BLaER1 (cell line): Measurements from ENCODE around the gene TEX13C.

ENCODE experiments used
- H3K27ac ChIP-seq: shearing (Covaris generic); formaldehyde crosslinking; 2 replicates; pipeline ENCODE4 v1.8.1; 2022
- H3K27me3 ChIP-seq: shearing (Covaris generic); formaldehyde crosslinking; 2 replicates; pipeline ENCODE4 v1.8.1; 2022
- H3K36me3 ChIP-seq: shearing (Covaris generic); formaldehyde crosslinking; 2 replicates; pipeline ENCODE4 v1.8.1; 2022
- H3K4me1 ChIP-seq: shearing (Covaris generic); formaldehyde crosslinking; 2 replicates; pipeline ENCODE4 v1.8.1; 2022
- H3K4me2 ChIP-seq: shearing (Covaris generic); formaldehyde crosslinking; 2 replicates; pipeline ENCODE4 v1.8.1; 2022
- H3K4me3 ChIP-seq: shearing (Covaris generic); formaldehyde crosslinking; 2 replicates; pipeline ENCODE4 v1.8.1; 2022
- H3K9ac ChIP-seq: shearing (Covaris generic); formaldehyde crosslinking; 2 replicates; pipeline ENCODE4 v1.8.1; 2022
- H3K9me3 ChIP-seq: shearing (Covaris generic); formaldehyde crosslinking; 2 replicates; pipeline ENCODE4 v1.8.1; 2022
- H4K20me1 ChIP-seq: shearing (Covaris generic); formaldehyde crosslinking; 2 replicates; pipeline ENCODE4 v1.8.1; 2022
- Cebpa-rat ChIP-seq: shearing (Covaris generic); IDR thresholded peaks from 2 replicates; pipeline ENCODE4 v1.8.1; 2022

TEX13C gene

DNA sequence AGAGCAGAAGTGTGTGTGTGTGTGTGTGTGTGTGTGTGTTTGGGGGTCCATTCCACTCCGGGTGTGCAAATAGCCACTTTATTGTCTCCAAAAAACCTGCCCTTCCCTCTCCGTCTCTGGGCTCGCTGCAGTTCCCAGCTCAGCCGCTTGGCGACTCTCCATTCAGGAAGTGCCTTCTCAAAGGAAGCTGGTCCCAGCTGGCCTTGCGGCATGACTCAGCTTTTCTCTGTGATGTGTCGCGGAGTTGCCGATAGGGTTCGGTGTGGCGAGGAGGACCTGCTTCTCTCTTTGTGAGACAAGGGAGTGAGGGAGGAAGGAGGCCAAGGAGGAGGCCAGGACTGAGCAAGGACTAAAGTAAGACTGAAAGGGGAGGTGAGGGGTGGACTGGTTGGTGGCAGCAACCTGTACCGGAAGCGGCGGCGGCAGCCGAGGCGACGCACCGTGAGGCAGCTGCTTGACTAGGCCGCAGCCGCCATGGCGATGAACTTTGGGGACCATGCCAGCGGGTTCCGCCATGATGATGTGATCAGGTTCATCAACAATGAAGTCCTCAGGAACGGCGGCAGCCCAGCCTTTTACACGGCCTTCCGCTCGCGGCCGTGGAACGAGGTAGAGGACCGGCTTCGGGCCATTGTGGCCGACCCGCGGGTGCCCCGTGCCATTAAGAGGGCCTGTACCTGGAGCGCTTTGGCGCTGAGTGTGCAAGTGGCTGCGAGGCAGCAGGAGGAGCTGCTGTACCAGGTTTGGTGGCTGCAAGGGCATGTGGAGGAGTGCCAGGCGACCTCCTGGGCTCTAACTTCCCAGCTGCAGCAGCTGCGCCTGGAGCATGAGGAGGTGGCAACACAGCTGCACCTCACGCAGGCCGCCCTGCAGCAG is at the start of gene TEX13C:
TEX13C (plus strand) TSS at position 226 of the 876 bp plus-strand sequence; CDS start at position 475, 249 bp downstream.
- no peak for TF ChIP-seq Cebpa-rat
- H3K27me3 ChIP-seq = peaks cover 35% of the 10 kb centered on the region
- no peaks in the 10 kb centered on the region for H3K36me3 ChIP-seq
- no peak within 1 kb of the TSS for H3K4me2 ChIP-seq
- no peaks in the 10 kb centered on the region for H3K4me1 ChIP-seq
- no peak within 1 kb of the TSS for H3K9ac ChIP-seq
- H3K27ac ChIP-seq = no peak within 1 kb of the TSS
- H3K4me3 ChIP-seq = no peak within 1 kb of the TSS
- no peaks in the 10 kb centered on the region for H4K20me1 ChIP-seq
- H3K9me3 ChIP-seq = peaks cover 16% of the 10 kb centered on the region

DNA sequence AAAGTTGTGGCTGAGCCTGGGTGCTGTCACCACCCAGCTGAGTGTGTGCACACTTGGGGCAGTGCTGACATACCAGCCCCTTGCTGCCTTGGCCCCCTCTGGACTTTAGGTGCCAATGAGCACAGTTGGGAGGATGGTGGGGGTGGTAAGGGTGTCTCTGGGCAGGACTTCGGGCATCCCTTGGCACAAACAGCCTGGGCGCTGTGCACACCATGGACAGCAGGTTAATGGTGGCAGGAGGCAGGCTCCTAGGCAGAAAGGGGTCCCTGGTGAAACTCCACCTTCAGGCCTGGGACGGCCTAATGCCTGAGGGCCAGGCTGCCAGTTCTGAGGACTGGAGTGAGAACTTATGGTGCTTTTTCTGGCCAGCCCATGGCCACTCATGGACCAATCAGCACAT is 32.4 kb upstream of the TEX13C start:
- no peak for TF ChIP-seq Cebpa-rat
- no peaks in the 10 kb centered on the region for H3K36me3 ChIP-seq
- H3K9ac ChIP-seq = no peak overlapping the region
- H3K4me1 ChIP-seq = no peaks in the 10 kb centered on the region
- H3K4me2 ChIP-seq = no peak overlapping the region
- H3K27ac ChIP-seq = no peak overlapping the region
- H3K4me3 ChIP-seq = no peak overlapping the region
- H3K27me3 ChIP-seq = peaks cover 67% of the 10 kb centered on the region
- no peaks in the 10 kb centered on the region for H3K9me3 ChIP-seq
- H4K20me1 ChIP-seq = no peaks in the 10 kb centered on the region

DNA sequence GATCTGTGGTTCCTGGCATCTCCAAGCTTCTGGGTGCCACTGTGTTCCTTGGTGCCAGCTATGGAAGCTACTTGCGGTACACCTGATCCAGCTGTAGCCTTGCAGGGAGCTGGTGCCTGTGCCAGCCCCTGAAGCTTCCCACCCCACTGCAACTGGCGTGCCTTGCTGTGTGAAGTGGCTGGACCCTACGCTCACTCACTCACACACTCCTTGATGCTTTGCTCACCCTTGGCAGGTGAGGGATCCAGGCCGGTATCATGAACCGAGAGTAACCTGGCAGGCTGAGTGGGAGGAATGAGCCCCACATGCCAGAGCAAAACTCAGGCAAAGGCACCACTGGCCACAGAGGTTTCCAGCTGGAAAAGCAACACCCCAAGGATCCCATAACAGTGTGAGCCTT is 31.3 kb upstream of the TEX13C start:
- no peak overlapping the region for H3K4me3 ChIP-seq
- peaks cover 70% of the 10 kb centered on the region for H3K27me3 ChIP-seq
- H3K9me3 ChIP-seq = no peaks in the 10 kb centered on the region
- H3K36me3 ChIP-seq = no peaks in the 10 kb centered on the region
- H3K4me2 ChIP-seq = no peak overlapping the region
- no peaks in the 10 kb centered on the region for H4K20me1 ChIP-seq
- no peak overlapping the region for H3K9ac ChIP-seq
- H3K4me1 ChIP-seq = no peaks in the 10 kb centered on the region
- no peak overlapping the region for H3K27ac ChIP-seq
- no peak for TF ChIP-seq Cebpa-rat

DNA sequence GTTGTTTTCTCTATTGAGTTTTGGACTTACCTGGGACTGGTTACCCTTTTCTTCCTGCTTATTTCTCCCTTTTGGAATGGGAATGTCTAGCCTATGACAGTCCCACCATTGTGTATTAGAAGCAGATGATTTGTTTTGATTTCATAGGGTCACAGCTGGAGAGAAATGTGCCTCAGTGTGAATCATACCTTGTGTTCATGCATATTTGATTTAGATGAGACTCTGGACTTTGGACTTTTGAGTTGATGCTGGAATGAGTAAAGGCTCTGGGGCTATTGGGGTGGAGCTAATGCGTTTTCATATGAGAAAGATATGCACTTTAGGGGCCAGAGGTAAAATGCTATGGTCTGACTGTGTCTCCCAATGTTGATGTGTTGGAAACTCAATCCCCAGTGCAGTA is 30.5 kb upstream of the TEX13C start:
- Histone ChIP-seq H3K9me3 (no peaks in the 10 kb centered on the region), H3K9ac (no peak overlapping the region), H3K27me3 (peaks cover 69% of the 10 kb centered on the region), H3K4me3 (no peak overlapping the region), H3K36me3 (no peaks in the 10 kb centered on the region), H3K4me2 (no peak overlapping the region), H3K27ac (no peak overlapping the region), H4K20me1 (no peaks in the 10 kb centered on the region), H3K4me1 (no peaks in the 10 kb centered on the region)
- TF ChIP-seq Cebpa-rat = no peak

DNA sequence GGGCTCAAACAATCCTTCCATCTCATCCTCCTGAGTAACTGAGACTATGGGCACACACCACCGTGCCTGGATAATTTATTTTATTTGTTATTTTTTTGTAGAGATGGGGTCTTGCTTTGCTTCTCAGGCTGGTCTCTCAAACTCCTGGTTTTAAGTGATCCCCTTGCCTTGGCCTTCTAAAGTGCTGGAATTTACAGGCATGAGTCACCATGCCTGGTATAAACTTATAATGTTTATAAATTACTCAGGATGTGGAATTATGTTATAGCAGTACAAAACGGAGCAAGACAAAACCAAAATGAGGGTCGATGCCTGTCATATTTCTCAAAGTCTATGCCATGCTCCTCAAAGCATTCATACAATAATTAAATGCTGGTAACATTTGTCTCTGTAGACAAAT is 29.8 kb upstream of the TEX13C start:
- no peak overlapping the region for H3K4me3 ChIP-seq
- no peak overlapping the region for H3K4me2 ChIP-seq
- H3K9ac ChIP-seq = no peak overlapping the region
- H3K27me3 ChIP-seq = peaks cover 68% of the 10 kb centered on the region
- no peaks in the 10 kb centered on the region for H4K20me1 ChIP-seq
- TF ChIP-seq Cebpa-rat = no peak
- H3K36me3 ChIP-seq = no peaks in the 10 kb centered on the region
- no peaks in the 10 kb centered on the region for H3K9me3 ChIP-seq
- H3K27ac ChIP-seq = no peak overlapping the region
- no peaks in the 10 kb centered on the region for H3K4me1 ChIP-seq

DNA sequence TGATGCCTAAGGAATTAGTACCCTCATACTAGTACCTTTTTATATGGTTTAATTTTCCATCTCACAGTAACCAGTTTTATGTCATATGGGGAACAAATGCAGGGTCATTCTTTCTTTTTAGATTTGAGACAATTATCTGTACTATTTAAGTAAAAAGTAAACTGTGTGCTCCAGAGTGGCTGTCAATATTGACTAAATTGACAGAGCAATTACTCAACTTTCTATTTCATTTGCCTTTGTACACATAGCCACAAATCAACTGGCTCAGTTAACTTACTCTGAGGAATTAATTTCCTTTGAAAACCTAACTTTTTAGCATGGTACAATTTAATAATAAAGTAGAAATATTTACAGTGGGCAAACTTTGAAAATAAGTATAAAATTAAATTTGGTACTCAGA is 28.5 kb upstream of the TEX13C start:
- H3K4me3 ChIP-seq = no peak overlapping the region
- H3K4me1 ChIP-seq = no peaks in the 10 kb centered on the region
- H3K9me3 ChIP-seq = no peaks in the 10 kb centered on the region
- H3K36me3 ChIP-seq = no peaks in the 10 kb centered on the region
- no peak for TF ChIP-seq Cebpa-rat
- no peak overlapping the region for H3K4me2 ChIP-seq
- H3K9ac ChIP-seq = no peak overlapping the region
- peaks cover 63% of the 10 kb centered on the region for H3K27me3 ChIP-seq
- no peaks in the 10 kb centered on the region for H4K20me1 ChIP-seq
- no peak overlapping the region for H3K27ac ChIP-seq

DNA sequence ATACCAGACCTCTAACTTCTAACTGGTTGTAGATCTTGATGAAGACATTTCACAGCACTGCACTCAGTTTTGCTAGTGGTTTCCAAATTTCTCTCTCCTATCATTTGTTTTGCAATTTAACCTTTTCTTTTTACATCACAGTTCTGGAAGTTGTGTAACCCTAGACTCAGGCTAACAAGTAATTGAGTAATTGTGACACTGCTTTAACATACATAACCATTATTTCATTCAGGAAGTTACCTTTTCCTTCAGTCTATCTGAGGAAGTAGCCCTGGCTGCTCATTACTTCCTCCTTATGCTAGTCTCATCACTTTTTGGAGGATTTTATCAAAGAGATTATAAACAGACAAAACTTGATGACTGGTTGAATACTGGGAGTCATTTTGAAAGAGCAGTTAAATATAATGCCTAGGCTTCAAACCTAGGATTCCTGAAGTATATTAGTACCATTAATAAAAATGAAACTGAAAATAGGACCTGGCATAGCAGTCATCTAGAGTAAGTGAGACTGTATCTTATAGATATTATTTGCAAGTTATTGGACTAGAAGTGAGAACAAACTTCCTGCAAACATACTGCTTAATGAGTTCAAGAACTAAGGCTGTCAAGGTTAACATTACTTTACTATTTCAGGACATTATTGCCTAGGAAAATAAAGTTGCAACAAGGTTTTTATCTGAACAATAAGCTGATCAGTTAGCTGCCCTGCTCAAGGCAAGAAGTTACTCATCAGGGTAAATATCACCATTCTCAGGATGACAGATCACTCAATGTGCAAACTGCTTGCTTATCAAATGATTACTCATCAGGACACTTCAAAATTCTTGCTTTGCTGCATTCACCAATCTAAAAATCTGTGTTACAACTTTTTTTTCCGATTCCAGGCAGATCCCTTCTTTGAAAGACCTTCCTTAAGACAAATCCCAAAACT is 25.6 kb upstream of the TEX13C start:
- H3K27ac ChIP-seq = no peak overlapping the region

DNA sequence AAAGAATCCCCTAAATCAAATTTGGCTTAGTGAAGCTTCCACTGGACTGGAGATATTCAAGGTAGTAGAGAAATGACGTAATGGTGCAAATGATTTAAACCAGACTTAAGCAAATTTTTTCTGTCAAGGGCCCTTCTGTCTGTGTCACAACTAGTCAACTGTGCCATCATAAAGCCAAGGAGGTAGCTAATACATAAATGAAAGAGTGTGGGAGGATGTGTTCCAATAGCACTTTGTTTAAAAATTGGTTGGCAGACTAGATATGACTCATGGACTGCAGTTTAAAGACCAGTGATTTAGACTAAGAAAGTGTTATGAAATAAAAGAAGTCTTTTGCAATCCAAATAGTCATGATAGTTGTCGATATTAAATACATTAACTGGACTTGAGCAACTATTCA is 24.3 kb upstream of the TEX13C start:
- H3K27ac ChIP-seq = no peak overlapping the region
- no peak overlapping the region for H3K4me3 ChIP-seq
- TF ChIP-seq Cebpa-rat = no peak
- H3K9me3 ChIP-seq = no peaks in the 10 kb centered on the region
- H3K36me3 ChIP-seq = no peaks in the 10 kb centered on the region
- H4K20me1 ChIP-seq = no peaks in the 10 kb centered on the region
- peaks cover 54% of the 10 kb centered on the region for H3K27me3 ChIP-seq
- no peak overlapping the region for H3K4me2 ChIP-seq
- no peaks in the 10 kb centered on the region for H3K4me1 ChIP-seq
- H3K9ac ChIP-seq = no peak overlapping the region

More for the DNA sequence above, 25.6 kb upstream of the TEX13C start:
- no peaks in the 10 kb centered on the region for H3K9me3 ChIP-seq
- H3K4me3 ChIP-seq = no peak overlapping the region
- H3K9ac ChIP-seq = no peak overlapping the region
- no peak overlapping the region for H3K4me2 ChIP-seq
- peaks cover 48% of the 10 kb centered on the region for H3K27me3 ChIP-seq
- no peaks in the 10 kb centered on the region for H3K36me3 ChIP-seq
- no peak for TF ChIP-seq Cebpa-rat
- no peaks in the 10 kb centered on the region for H3K4me1 ChIP-seq
- no peaks in the 10 kb centered on the region for H4K20me1 ChIP-seq

DNA sequence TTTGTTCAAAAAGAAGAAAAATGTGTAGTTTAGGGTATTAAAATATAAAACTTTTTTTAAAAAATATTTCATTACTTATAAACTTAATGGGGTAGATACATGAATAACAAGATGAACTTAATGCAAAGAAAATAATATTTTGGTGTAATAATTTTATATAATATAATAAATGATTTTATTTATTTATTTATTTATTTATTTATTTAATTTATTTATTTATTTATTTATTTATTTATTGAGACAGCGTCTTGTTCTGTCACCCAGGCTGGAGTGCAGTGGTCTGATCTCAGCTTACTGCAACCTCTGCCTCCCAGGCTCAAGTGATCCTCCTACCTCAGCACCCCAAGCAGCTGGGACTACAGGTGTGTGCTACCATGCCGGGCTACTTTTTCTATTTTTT is 20.8 kb upstream of the TEX13C start:
- TF ChIP-seq Cebpa-rat = no peak
- H3K27me3 ChIP-seq = peaks cover 58% of the 10 kb centered on the region
- no peak overlapping the region for H3K27ac ChIP-seq

More for the DNA sequence above, 20.8 kb upstream of the TEX13C start:
- Histone ChIP-seq H3K4me1 (no peaks in the 10 kb centered on the region), H3K4me3 (no peak overlapping the region), H3K4me2 (no peak overlapping the region), H4K20me1 (no peaks in the 10 kb centered on the region), H3K9ac (no peak overlapping the region), H3K36me3 (no peaks in the 10 kb centered on the region), H3K9me3 (no peaks in the 10 kb centered on the region)
